Kidney epithelial cell (primary cell): ENCODE results near the gene PISD. TPM values are rescaled to one million over a fixed set of nuclear protein-coding genes. Genes with fewer than 3 reads are reported as not detected.

ENCODE experiments used
- DNase-seq: peaks from one replicate; pipeline ENCODE4 v3.0.0-alpha.2; 2010; ENCODE audit warnings: low read depth
- H3K27me3 ChIP-seq: 2 replicates; pipeline ENCODE4 v1.6.0; 2011; ENCODE audit warnings: low read length; ENCODE audit not compliant: control insufficient read depth, insufficient read depth
- H3K36me3 ChIP-seq: 2 replicates; pipeline ENCODE4 v1.5.1; 2011; ENCODE audit warnings: low read length; ENCODE audit not compliant: control insufficient read depth, insufficient read depth
- H3K4me3 ChIP-seq: 2 replicates; pipeline ENCODE4 v1.5.1; 2011; ENCODE audit warnings: low read depth, mild to moderate bottlenecking, control low read depth, low read length
- total RNA-seq: library from RNA; depleted of rRNA; stranded (reverse); fragments of >200 nt; gene quantifications from 2 replicates; pipeline ENCODE4 v1.2.3, GENCODE V29; 2015
- TF ChIP-seq, protein P1 (sequence below): IDR thresholded peaks from 2 replicates; pipeline ENCODE4 v1.5.1; 2011; ENCODE audit warnings: mild to moderate bottlenecking, moderate library complexity, low read length, control low read depth, inconsistent platforms; ENCODE audit not compliant: insufficient read depth, poor library complexity, severe bottlenecking

Gene PISD
- total RNA-seq, 1 donor from 2014 or later: 88.3 TPM

DNA sequence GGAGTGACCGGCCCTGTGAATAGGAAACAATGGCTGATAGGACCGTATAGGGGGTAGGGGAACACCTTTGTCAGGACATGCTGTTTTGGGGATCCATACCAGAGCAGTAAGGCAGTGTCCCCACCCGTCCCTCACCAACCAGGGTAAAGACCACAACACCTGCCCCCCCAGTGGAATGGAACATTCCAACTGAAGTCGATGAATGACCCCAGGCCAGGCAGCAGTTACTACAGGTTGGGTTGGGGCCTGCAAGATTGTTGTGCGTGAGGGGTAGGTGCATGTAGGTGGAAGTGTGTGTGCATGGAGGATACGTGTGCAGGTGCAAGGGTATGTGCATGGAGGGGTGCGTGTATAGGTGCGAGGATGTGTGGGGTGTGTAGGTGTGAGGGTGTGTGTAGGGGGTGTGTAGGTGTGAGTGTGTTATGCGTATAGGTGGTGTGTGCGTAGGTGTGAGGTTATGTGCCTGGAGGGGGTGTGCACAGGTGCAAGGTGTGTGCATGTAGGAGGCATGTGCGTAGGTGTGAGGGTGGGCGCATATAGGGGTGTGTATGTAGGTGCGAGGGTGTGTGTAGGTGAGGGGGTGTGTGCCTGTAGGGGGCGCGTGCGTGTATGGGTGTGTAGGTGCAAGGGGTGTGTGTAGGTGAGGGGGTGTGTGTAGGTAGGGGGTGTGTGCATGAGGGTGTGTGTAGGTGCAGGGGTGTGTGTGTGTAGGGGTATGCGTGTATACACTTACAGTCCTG lies 32.9 kb downstream of the PISD start:
- DNase-seq: no peak
- peaks cover 2% of the 10 kb centered on the region for H3K36me3 ChIP-seq
- H3K4me3 ChIP-seq: no peak overlapping the region
- TF ChIP-seq, protein P1, sequence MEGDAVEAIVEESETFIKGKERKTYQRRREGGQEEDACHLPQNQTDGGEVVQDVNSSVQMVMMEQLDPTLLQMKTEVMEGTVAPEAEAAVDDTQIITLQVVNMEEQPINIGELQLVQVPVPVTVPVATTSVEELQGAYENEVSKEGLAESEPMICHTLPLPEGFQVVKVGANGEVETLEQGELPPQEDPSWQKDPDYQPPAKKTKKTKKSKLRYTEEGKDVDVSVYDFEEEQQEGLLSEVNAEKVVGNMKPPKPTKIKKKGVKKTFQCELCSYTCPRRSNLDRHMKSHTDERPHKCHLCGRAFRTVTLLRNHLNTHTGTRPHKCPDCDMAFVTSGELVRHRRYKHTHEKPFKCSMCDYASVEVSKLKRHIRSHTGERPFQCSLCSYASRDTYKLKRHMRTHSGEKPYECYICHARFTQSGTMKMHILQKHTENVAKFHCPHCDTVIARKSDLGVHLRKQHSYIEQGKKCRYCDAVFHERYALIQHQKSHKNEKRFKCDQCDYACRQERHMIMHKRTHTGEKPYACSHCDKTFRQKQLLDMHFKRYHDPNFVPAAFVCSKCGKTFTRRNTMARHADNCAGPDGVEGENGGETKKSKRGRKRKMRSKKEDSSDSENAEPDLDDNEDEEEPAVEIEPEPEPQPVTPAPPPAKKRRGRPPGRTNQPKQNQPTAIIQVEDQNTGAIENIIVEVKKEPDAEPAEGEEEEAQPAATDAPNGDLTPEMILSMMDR: peak; percentile 11
- no peaks in the 10 kb centered on the region for H3K27me3 ChIP-seq

DNA sequence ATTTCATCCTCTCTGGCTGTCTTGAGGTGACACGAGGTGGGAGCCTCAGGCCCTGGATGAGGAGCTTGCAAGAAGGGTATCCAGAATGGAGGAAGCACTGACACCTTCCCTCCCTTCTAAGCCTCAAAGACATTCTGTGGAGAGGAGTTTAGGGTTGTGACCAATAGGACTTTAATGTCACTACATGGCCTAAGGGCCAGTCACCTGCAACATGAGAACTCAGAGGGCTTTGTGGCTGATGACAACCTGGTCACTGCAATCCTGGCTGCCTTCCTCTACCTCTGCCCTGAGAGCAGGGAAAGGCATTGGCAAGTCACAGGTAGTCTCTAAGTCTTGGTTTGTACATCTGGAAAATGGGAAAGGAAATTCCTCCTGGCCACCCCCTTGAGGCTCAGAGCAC lies 33.7 kb downstream of the PISD start:
- DNase-seq: no peak
- TF ChIP-seq, protein P1: no peak
- Histone ChIP-seq H3K27me3 (no peaks in the 10 kb centered on the region), H3K36me3 (peaks cover 2% of the 10 kb centered on the region), H3K4me3 (no peak overlapping the region)

DNA sequence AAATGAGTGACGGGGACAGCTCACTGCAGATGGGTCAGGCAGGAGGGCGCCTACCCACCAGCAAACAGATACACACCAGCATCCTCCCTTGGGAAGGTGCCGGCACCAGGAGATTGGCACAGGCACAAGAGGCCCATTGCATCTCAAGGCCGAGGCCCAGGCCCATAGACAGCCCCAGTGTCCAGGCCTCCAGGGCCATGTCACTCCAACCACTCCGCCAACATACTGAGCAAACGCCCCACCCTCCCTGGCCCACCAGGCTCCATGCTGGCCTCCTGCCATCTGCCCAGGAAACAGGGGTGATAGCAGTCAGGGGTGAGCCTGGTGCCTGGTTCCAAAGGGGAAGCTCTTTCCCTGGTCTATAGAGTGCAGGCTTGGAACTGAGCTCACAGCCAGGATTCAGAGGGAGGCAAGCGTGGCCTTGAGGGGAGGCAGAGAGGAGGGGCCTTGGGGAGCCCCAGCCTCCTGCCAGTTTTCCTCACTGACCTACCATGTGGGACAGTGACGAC lies 34.7 kb downstream of the PISD start:
- no peak for DNase-seq
- Histone ChIP-seq H3K36me3 (peaks cover 2% of the 10 kb centered on the region), H3K27me3 (no peaks in the 10 kb centered on the region), H3K4me3 (no peak overlapping the region)
- TF ChIP-seq, protein P1: no peak

DNA sequence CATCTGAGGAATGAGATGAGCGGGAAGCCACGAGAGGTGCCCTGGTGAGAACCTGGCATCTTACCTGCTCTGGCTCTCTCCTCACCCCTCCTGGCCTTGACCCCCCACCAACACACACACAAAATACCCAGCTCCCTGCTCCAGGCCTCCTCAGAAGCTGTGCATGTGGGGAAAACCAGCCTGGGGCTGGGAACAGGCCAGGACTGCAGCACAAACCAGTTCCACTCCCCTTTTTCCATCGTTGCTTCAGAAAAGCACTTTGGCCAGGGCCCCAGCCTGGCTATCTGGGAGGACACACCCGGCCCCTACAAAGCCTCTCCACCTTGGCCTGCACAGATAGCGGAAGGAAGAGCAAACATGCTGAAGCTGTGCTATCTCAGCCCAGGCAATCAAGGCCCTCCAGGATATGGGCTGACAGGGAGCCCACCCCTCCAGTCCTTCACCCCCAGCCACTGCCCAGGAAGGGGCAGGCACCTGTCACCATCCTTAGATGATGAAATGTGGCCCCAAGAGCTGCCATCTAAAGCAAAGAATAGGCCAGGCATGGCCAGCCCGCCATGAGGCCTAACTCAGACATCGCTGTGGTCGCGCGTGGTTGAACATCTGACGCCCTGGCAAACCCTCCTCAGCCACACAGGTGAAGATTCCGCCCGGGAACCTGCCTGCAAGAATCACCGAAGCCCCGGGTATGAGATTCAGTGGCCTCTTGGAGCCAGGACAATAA lies 35.4 kb downstream of the PISD start:
- H3K4me3 ChIP-seq: no peak overlapping the region
- TF ChIP-seq, protein P1: no peak
- no peak for DNase-seq
- H3K27me3 ChIP-seq: no peaks in the 10 kb centered on the region
- peaks cover 2% of the 10 kb centered on the region for H3K36me3 ChIP-seq

DNA sequence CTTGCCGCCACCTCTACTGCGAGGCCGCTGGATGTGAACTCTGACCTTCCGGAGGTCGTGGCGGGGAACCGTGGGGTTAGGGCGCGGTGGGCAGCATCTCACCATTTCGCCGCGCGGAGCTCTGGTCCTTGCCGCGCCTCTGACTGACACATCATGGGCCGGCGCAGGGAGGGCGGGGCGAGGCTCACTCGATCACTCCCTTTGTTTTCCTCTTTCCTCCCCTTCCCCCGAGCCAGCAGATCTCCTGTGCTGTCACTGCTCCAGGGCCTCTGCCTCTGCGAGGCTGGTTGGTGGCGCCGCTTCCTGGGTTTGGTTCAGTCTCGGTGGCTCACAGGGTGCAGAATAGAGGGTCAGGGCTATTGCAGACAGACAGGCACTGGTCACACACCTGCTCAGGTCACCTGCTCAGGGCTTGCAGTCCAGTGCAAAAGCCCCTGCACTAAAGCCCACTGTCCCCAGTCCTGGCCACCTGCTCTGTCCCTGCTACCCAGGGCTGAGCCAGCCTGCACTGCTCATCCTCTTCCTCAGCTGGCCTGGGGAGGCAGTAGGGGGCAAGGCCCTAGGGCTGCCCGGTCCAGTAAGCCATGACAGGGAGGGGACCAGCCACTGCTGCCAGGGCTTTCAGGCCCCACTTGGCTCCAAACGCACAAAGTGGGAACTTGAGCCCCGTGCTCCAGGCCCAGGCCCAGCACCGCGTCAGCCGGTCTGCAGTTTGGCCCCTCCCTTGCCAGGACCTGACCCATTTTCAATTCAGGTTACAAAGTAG lies 36.2 kb downstream of the PISD start:
- no peak for DNase-seq
- TF ChIP-seq, protein P1: no peak
- Histone ChIP-seq H3K27me3 (no peaks in the 10 kb centered on the region), H3K4me3 (no peak overlapping the region), H3K36me3 (peaks cover 2% of the 10 kb centered on the region)
